SK-N-SH (cell line): ENCODE measurements around the gene CDH13.

Experiments
- FOSL2 ChIP-seq: IDR thresholded peaks from 2 replicates; pipeline ENCODE4 v1.4.0; 2012; ENCODE audit warnings: low read depth, mild to moderate bottlenecking, moderate library complexity, borderline replicate concordance
- RAD21 ChIP-seq: IDR thresholded peaks from 2 replicates; pipeline ENCODE4 v1.6.1; 2012; ENCODE audit warnings: mild to moderate bottlenecking, low read length
- SMC3 ChIP-seq: IDR thresholded peaks from 2 replicates; pipeline ENCODE4 v1.6.1; 2012; ENCODE audit warnings: low read depth, low read length, improper control_type of control experiment
- TEAD4 ChIP-seq: IDR thresholded peaks from 2 replicates; pipeline ENCODE4 v1.4.0; 2012; ENCODE audit warnings: mild to moderate bottlenecking, borderline replicate concordance; ENCODE audit not compliant: insufficient read depth
- TF ChIP-seq, protein P1 (sequence below): fragments of 200-600 bp; sonication (generic); IDR thresholded peaks from 2 replicates; pipeline ENCODE4 v1.6.1; 2017; ENCODE audit warnings: antibody characterized with exemption, mild to moderate bottlenecking, moderate library complexity
- TF ChIP-seq, protein P2 (sequence below): IDR thresholded peaks from 2 replicates; pipeline ENCODE4 v1.4.0; 2012; ENCODE audit warnings: low read depth, borderline replicate concordance

DNA sequence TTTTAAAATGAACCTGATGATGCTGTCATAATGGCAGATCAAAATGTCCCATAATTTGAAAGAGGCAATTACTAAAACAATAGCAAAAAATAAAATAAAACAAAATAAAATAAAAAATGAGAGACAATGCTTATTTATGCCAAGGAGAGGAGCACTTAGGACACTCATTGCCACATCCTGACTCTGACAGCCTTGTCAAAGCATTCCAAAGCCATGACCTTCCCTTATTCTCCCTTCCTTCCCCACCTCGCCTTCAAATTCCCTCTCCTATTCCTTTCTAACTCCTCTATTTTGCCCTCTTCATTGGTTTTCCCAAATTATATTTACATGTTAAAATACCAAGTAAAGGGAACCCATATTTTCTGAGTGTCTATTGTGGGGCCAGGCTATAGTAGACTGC lies 220.0 kb downstream of the CDH13 start:
- TF ChIP-seq FOSL2 (no peak), SMC3 (no peak), TEAD4 (no peak), RAD21 (no peak)
- TF ChIP-seq, protein P1, sequence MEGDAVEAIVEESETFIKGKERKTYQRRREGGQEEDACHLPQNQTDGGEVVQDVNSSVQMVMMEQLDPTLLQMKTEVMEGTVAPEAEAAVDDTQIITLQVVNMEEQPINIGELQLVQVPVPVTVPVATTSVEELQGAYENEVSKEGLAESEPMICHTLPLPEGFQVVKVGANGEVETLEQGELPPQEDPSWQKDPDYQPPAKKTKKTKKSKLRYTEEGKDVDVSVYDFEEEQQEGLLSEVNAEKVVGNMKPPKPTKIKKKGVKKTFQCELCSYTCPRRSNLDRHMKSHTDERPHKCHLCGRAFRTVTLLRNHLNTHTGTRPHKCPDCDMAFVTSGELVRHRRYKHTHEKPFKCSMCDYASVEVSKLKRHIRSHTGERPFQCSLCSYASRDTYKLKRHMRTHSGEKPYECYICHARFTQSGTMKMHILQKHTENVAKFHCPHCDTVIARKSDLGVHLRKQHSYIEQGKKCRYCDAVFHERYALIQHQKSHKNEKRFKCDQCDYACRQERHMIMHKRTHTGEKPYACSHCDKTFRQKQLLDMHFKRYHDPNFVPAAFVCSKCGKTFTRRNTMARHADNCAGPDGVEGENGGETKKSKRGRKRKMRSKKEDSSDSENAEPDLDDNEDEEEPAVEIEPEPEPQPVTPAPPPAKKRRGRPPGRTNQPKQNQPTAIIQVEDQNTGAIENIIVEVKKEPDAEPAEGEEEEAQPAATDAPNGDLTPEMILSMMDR = no peak
- TF ChIP-seq, protein P2, sequence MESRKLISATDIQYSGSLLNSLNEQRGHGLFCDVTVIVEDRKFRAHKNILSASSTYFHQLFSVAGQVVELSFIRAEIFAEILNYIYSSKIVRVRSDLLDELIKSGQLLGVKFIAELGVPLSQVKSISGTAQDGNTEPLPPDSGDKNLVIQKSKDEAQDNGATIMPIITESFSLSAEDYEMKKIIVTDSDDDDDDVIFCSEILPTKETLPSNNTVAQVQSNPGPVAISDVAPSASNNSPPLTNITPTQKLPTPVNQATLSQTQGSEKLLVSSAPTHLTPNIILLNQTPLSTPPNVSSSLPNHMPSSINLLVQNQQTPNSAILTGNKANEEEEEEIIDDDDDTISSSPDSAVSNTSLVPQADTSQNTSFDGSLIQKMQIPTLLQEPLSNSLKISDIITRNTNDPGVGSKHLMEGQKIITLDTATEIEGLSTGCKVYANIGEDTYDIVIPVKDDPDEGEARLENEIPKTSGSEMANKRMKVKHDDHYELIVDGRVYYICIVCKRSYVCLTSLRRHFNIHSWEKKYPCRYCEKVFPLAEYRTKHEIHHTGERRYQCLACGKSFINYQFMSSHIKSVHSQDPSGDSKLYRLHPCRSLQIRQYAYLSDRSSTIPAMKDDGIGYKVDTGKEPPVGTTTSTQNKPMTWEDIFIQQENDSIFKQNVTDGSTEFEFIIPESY = no peak
